ENCODE measurements around the gene DNAJC4.
"Not testable (repeated sequence)": the region's sequence is repeated elsewhere in the genome, so short reads cannot be mapped to it uniquely, and the experiment has no call there.

DNAJC4 gene

GRCh38 chr11:64246621-64246870 is 16.2 kb downstream of the DNAJC4 start:
- FAIRE-seq = not testable (repeated sequence)

GRCh38 chr11:64246871-64247728 is 16.8 kb downstream of the DNAJC4 start, which contains the start of gene PPP1R14B:
Gene PPP1R14B (minus strand): TSS chr11:64246943. CDS start chr11:64246673, 270 bp downstream.
- no peak for FAIRE-seq

- no peak for FAIRE-seq
Measured at GRCh38 chr11:64247729-64248531, 17.6 kb downstream of the DNAJC4 start.

DNA sequence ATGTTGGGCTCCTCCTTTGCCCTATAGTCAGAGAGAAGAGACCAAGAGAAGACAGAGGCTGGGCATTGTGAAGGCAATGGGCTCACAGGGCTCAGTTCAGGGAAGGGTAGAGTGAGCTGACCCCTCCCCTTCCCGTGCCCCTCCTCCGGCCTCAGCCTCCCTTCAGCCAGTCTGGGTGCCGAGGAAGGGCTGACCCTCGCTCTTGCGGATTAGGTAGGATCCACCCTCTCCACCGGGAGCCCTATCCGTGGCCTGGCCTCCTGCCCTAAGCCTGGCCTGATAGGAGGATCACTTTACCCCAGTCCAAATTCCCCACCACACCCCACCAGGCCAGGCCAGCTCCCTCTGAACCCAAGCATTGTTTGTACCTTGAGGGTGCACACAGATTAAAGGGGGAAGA is 18.2 kb downstream of the DNAJC4 start:
- no peak for FAIRE-seq

DNA sequence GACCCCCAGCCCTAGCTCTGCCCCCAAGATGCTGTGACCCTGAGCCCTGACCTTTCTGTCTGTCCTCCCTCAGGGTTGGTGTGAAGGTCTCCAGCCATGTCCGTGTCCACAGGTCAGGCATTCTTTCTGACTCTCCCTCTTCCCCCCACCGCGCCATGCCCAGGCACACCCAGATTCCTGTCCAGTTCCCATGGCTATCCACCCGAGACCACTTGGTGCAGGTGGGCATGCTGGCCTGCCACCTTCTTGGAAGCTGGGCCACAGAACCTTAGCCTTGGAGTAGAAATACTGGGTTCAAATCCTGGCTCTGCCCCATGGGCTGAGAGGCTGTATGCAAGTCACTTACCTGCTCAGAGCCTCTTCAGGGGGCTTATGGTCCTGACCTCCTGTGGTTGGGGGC is 18.7 kb downstream of the DNAJC4 start:
- no peak for FAIRE-seq

GRCh38 chr11:64249563-64250414 is 19.4 kb downstream of the DNAJC4 start:
- no peak for FAIRE-seq

DNA sequence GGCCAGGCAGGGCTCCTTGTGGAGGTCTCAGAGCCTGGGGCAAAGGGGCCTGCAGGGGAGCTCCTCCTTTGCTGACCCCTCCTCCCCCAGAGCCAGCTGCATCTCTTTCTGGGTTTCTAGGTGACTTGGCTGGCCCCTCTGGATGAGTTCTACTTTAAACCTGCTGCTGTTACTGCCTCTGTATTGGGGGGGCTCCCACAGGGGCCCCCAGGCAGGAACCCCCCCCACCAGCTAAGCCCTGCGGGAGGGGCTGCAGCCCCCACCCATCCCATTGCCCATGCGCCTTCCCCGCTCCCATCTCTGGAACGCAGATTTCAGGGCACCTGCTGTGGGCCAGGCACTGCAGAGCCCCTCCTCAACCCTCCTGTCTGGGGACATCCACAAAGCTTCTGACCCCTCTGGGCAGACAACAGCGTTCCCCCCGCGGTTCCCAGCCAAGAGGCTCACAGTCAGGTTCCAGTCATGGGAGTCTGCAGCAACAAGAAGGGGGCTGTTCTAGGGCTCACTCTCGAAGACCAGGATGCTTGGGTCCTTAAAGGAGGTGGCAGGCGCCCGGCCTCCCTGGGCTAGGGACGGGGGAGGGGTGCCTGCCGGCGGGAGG is 20.2 kb downstream of the DNAJC4 start:
- FAIRE-seq = no peak

GRCh38 chr11:64251016-64251752 is 20.8 kb downstream of the DNAJC4 start, which contains the start of gene PLCB3:
Gene PLCB3 (plus strand): TSS chr11:64251530. CDS start chr11:64251650, 120 bp downstream.
- FAIRE-seq = no peak

GRCh38 chr11:64251753-64252002 is 21.3 kb downstream of the DNAJC4 start:
- FAIRE-seq = no peak

DNA sequence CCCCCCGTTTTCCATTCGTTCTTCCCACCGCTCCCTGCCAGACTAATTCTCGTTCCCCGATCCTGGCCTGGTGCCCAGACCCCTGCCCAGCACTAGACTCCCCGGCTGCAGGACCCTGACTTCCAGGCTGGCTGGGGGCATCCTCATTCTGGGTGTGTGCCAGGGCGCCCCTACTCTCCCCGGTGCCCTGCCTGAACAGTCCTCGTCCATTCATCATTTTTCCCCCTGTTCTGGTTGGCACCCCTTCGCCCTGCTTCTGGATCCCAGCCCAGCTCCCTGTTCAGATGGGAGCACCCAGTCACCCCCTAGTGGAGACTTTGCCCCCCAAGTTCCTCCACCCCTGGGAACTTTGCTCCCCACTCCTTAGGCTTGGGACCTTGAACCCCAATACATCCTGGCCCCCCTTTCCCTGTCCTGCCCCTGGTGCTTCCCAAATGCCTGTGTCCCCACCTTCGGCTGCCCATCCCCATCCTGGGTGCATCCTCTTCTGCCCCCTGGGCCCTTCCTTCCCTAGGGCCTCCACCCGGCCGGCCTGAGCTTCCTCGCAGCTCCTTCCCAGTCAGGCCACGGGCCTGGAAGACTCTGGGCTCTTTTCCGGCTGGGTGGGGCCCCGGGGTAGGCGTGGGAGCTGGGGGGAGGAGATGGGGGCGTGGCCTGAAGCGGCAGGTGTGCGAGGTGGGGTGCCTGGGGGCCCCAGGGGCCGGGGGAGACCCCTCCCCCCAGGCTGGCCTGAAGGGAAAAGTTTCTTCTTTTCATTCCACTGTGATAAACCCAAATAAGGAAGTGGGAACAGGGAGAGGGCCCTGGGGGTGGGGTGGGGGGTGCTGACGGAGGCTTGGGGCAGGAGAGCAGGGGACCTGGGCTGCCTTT is 21.9 kb downstream of the DNAJC4 start:
- FAIRE-seq = no peak

- no peak for FAIRE-seq
Measured at GRCh38 chr11:64253043-64253442, 22.7 kb downstream of the DNAJC4 start.

GRCh38 chr11:64253481-64253880 is 23.1 kb downstream of the DNAJC4 start:
- no peak for FAIRE-seq

GRCh38 chr11:64254326-64254725 is 24.0 kb downstream of the DNAJC4 start:
- FAIRE-seq = no peak

- FAIRE-seq = no peak
Measured at GRCh38 chr11:64255135-64256128, 25.1 kb downstream of the DNAJC4 start.

- no peak for FAIRE-seq
Measured at GRCh38 chr11:64256300-64256699, 26.0 kb downstream of the DNAJC4 start.

GRCh38 chr11:64258356-64258755 is 28.0 kb downstream of the DNAJC4 start:
- FAIRE-seq = no peak

DNA sequence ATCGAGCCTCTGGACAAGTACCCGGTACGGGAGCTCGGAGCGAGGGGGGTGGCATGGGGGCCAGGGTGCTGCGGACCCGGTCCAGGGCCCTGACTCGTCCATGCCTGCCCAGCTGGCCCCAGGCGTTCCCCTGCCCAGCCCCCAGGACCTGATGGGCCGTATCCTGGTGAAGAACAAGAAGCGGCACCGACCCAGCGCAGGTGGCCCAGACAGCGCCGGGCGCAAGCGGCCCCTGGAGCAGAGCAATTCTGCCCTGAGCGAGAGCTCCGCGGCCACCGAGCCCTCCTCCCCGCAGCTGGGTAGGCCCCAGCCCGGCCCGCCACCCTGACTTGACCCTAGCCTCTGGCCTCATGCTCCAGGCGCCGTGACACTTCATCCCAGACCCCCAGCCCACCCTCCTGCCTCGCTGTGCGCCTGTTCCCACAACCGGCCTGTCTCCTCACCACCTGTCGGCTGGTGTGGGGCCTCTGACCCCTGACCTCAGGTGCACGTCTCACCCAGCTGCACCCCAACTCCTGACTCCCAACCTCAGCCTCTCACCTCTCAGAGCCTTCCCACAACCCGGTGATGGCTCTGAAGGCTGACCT is 28.7 kb downstream of the DNAJC4 start:
- no peak for FAIRE-seq

DNA sequence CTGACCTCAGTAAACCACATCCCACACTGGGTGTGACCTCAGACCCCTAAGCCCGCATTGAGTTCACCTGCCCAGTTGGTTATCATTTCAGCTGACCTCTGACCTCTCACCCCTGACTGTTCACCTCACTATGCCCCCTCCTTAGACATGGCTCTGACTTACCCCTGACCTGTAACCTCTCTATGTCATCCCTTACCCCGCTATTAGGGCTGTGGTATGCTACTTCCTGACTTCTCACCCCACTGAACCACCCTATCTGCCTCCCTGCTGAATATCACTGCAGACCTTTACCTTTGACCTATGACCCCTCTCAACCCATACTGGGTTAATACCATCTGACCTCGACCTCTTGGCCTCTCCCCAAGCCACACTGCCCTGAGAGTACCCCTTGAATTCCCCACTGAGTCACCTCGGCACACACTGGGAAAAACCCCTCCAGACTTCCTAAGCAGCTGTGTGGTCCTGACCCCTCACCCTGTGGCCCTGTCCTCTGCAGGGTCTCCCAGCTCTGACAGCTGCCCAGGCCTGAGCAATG is 29.3 kb downstream of the DNAJC4 start:
- no peak for FAIRE-seq

- FAIRE-seq = no peak
Measured at GRCh38 chr11:64260147-64260708, 29.9 kb downstream of the DNAJC4 start.
